ENCODE data around the gene TCOF1.

GRCh38 chr5:150397146-150397781, 39.8 kb downstream of the TCOF1 start:
- TF ChIP-seq POLR2AphosphoS5 (IDR thresholded peaks at IDR 0.05), result no peak
- no peak for TF ChIP-seq POLR2A (IDR thresholded peaks at IDR 0.05; ENCODE audit: low read depth)
- TF ChIP-seq CTCF (IDR thresholded peaks at IDR 0.05), result no peak

Data from esophagus muscularis mucosa (tissue), 3 donors.